ENCODE data around the gene ZBTB48. TPM values are rescaled to one million over a fixed set of nuclear protein-coding genes. Genes with fewer than 3 reads are reported as not detected.

ZBTB48 gene
- total RNA-seq, 4 donors from 2014 or later: 31.6 to 40.4 (median 34.8) TPM

- TF ChIP-seq, protein P1, sequence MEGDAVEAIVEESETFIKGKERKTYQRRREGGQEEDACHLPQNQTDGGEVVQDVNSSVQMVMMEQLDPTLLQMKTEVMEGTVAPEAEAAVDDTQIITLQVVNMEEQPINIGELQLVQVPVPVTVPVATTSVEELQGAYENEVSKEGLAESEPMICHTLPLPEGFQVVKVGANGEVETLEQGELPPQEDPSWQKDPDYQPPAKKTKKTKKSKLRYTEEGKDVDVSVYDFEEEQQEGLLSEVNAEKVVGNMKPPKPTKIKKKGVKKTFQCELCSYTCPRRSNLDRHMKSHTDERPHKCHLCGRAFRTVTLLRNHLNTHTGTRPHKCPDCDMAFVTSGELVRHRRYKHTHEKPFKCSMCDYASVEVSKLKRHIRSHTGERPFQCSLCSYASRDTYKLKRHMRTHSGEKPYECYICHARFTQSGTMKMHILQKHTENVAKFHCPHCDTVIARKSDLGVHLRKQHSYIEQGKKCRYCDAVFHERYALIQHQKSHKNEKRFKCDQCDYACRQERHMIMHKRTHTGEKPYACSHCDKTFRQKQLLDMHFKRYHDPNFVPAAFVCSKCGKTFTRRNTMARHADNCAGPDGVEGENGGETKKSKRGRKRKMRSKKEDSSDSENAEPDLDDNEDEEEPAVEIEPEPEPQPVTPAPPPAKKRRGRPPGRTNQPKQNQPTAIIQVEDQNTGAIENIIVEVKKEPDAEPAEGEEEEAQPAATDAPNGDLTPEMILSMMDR (IDR thresholded peaks at IDR 0.05): no peak
- no peak for TF ChIP-seq POLR2A (IDR thresholded peaks at IDR 0.05)
- peak overlapping the region; percentile 77 for H3K4me3 ChIP-seq (ENCODE audit: low read depth, poor library complexity, severe bottlenecking)
- 2 to 5% methylated on average over 21 to 26 of the region's 32 CpGs for WGBS, 2 donors
- intact Hi-C loops (cut with DNase I; ENCODE audit: low total_unique reads): no loop called here
- no peak for DNase-seq (ENCODE audit: low spot score in 2 of 2)
Measured at GRCh38 chr1:6625584-6626149, 45.9 kb downstream of the ZBTB48 start.

- WGBS, 2 donors: 98 to 99% methylated on average over 9 of the region's 9 CpGs
- TF ChIP-seq, protein P1 (IDR thresholded peaks at IDR 0.05): no peak
- H3K4me3 ChIP-seq (ENCODE audit: low read depth, poor library complexity, severe bottlenecking): no peak overlapping the region
- DNase-seq (ENCODE audit: low spot score in 2 of 2): no peak
- intact Hi-C loops (cut with DNase I; ENCODE audit: low total_unique reads): no loop called here
Measured at GRCh38 chr1:6627031-6627430, 47.2 kb downstream of the ZBTB48 start.

- H3K4me3 ChIP-seq (ENCODE audit: low read depth, poor library complexity, severe bottlenecking): no peak overlapping the region
- DNase-seq (ENCODE audit: low spot score in 2 of 2): no peak
- intact Hi-C loops (cut with DNase I; ENCODE audit: low total_unique reads): no loop called here
- 91 to 95% methylated on average over 21 of the region's 21 CpGs for WGBS, 2 donors
- TF ChIP-seq, protein P1 (IDR thresholded peaks at IDR 0.05): no peak
- no peak for TF ChIP-seq POLR2A (IDR thresholded peaks at IDR 0.05)
Measured at GRCh38 chr1:6627841-6628545, 48.2 kb downstream of the ZBTB48 start.

- intact Hi-C loops (cut with DNase I; ENCODE audit: low total_unique reads): no loop called here
- H3K4me3 ChIP-seq (ENCODE audit: low read depth, poor library complexity, severe bottlenecking): no peak overlapping the region
- no peak for TF ChIP-seq POLR2A (IDR thresholded peaks at IDR 0.05)
- TF ChIP-seq, protein P1 (IDR thresholded peaks at IDR 0.05): no peak
- WGBS, 2 donors: 88 to 93% methylated on average over 12 of the region's 12 CpGs
- DNase-seq (ENCODE audit: low spot score in 2 of 2): no peak
Measured at GRCh38 chr1:6628971-6629479, 49.2 kb downstream of the ZBTB48 start.

DNA sequence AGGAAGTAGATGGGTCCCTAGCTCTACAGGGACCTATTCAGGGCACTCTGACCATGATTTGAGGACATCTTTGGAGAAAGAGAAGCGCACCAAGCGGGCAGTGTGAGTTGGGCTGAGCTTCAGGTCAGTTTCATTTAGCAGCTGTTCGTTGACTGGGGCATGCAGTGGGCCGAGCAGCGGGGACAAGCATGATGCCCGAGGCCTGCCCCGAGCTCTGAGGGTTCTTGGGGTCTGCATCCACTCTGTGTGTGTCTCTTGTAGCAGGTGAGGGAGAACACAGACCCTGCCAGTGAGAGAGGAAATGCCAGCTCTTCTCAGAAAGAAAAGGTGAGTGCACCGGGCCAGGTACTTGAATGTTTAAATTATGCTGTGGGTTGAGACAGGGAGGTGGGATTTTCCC is 50.2 kb downstream of the ZBTB48 start:
- no peak overlapping the region for H3K4me3 ChIP-seq (ENCODE audit: low read depth, poor library complexity, severe bottlenecking)
- intact Hi-C loops (cut with DNase I; ENCODE audit: low total_unique reads): loop anchor here (10.0 kb wide), 1 partner anchor 55 kb away; the partner anchor contains the start of gene ZBTB48
- 86 to 93% methylated on average over 8 of the region's 8 CpGs for WGBS, 2 donors
- DNase-seq (ENCODE audit: low spot score in 2 of 2): no peak
- TF ChIP-seq, protein P1 (IDR thresholded peaks at IDR 0.05): no peak
- no peak for TF ChIP-seq POLR2A (IDR thresholded peaks at IDR 0.05)

All from lower leg skin (tissue), 4 donors.